ENCODE data around the gene RIBC2. TPM values are rescaled to one million over a fixed set of nuclear protein-coding genes. Genes with fewer than 3 reads are reported as not detected.
"Not testable (repeated sequence)": the region's sequence is repeated elsewhere in the genome, so short reads cannot be mapped to it uniquely, and the experiment has no call there.

The RIBC2 gene
- total RNA-seq, result 1 to 10 TPM; 7.3 to 7.8 TPM

- POLR2A ChIA-PET, result interaction anchor here (0.6 to 1.8 kb wide), 7 partner anchors 9 to 453 kb away, joined by 3 to 10 read pairs (median 4); partner anchors contain the start of gene NUP50
- Mint-ChIP-seq H3K36me3 (ENCODE audit: low read depth) (peaks cover 13% of the 10 kb centered on the region), H3K4me1 (peaks cover 23% of the 10 kb centered on the region), H3K9me3 (no peaks in the 10 kb centered on the region), H3K27ac (peak within 1 kb of the TSS; percentile 62), H3K4me3 (peak within 1 kb of the TSS; percentile 81), H3K27me3 (no peaks in the 10 kb centered on the region)
- CTCF ChIA-PET, result no interaction called here
- peak; percentile 90 for DNase-seq
Observed at GRCh38 chr22:45413368-45414211, at the start of gene RIBC2, which contains the start of gene SMC1B. RIBC2 (plus strand) TSS chr22:45413693; CDS start chr22:45413887, 194 bp downstream. SMC1B (minus strand) TSS chr22:45413599; CDS start chr22:45413567, 32 bp downstream.

- peaks cover 20% of the 10 kb centered on the region for H3K27me3 Mint-ChIP-seq
- H3K9me3 Mint-ChIP-seq, result peaks cover 7% of the 10 kb centered on the region
- no peaks in the 10 kb centered on the region for H3K4me1 Mint-ChIP-seq
- H3K36me3 Mint-ChIP-seq (ENCODE audit: low read depth), result no peaks in the 10 kb centered on the region
- H3K4me3 Mint-ChIP-seq, result no peak overlapping the region
- H3K27ac Mint-ChIP-seq, result no peak overlapping the region
- ChIA-PET CTCF (no interaction called here), POLR2A (no interaction called here)
- DNase-seq, result no peak
Observed at GRCh38 chr22:45366713-45367112, 46.8 kb upstream of the RIBC2 start.

- H3K4me3 Mint-ChIP-seq; H3K27ac Mint-ChIP-seq; H3K4me1 Mint-ChIP-seq; H3K36me3 Mint-ChIP-seq (ENCODE audit: low read depth); CTCF ChIA-PET; DNase-seq; H3K9me3 Mint-ChIP-seq: not testable (repeated sequence)
- H3K27me3 Mint-ChIP-seq, result peaks cover 11% of the 10 kb centered on the region
- POLR2A ChIA-PET, result interaction anchor here (0.7 kb wide), 1 partner anchor 12 kb away, joined by 3 read pairs; no protein-coding TSS in a partner anchor
Observed at GRCh38 chr22:45373592-45373991, 39.9 kb upstream of the RIBC2 start.

GRCh38 chr22:45376009-45376408 lies 37.5 kb upstream of the RIBC2 start:
- peaks cover 13% of the 10 kb centered on the region for H3K27me3 Mint-ChIP-seq
- no peak overlapping the region for H3K4me3 Mint-ChIP-seq
- DNase-seq, result no peak
- CTCF ChIA-PET, result no interaction called here
- H3K9me3 Mint-ChIP-seq, result no peaks in the 10 kb centered on the region
- H3K4me1 Mint-ChIP-seq, result peaks cover 6% of the 10 kb centered on the region
- no peak overlapping the region for H3K27ac Mint-ChIP-seq
- no peaks in the 10 kb centered on the region for H3K36me3 Mint-ChIP-seq (ENCODE audit: low read depth)
- POLR2A ChIA-PET, result no interaction called here

- Mint-ChIP-seq H3K27me3 (peaks cover 13% of the 10 kb centered on the region), H3K4me3 (no peak overlapping the region)
- CTCF ChIA-PET, result no interaction called here
Observed at GRCh38 chr22:45376703-45377102, 36.8 kb upstream of the RIBC2 start.

GRCh38 chr22:45381348-45381747 lies 32.1 kb upstream of the RIBC2 start:
- ChIA-PET POLR2A (no interaction called here), CTCF (no interaction called here)
- Mint-ChIP-seq H3K27me3 (peaks cover 9% of the 10 kb centered on the region), H3K27ac (no peak overlapping the region), H3K4me1 (peaks cover 6% of the 10 kb centered on the region), H3K9me3 (no peaks in the 10 kb centered on the region), H3K4me3 (no peak overlapping the region), H3K36me3 (ENCODE audit: low read depth) (no peaks in the 10 kb centered on the region)
- DNase-seq, result no peak

More at GRCh38 chr22:45376703-45377102, 36.8 kb upstream of the RIBC2 start:
- H3K9me3 Mint-ChIP-seq, result no peaks in the 10 kb centered on the region
- DNase-seq, result no peak
- POLR2A ChIA-PET, result no interaction called here
- no peak overlapping the region for H3K27ac Mint-ChIP-seq
- H3K36me3 Mint-ChIP-seq (ENCODE audit: low read depth), result no peaks in the 10 kb centered on the region
- H3K4me1 Mint-ChIP-seq, result peaks cover 6% of the 10 kb centered on the region

- DNase-seq, result no peak
- no peak overlapping the region for H3K4me3 Mint-ChIP-seq
- no peak overlapping the region for H3K27ac Mint-ChIP-seq
- peaks cover 17% of the 10 kb centered on the region for H3K27me3 Mint-ChIP-seq
- H3K9me3 Mint-ChIP-seq, result no peaks in the 10 kb centered on the region
- POLR2A ChIA-PET, result no interaction called here
- H3K4me1 Mint-ChIP-seq, result no peaks in the 10 kb centered on the region
- CTCF ChIA-PET, result no interaction called here
- H3K36me3 Mint-ChIP-seq (ENCODE audit: low read depth), result no peaks in the 10 kb centered on the region
Observed at GRCh38 chr22:45389546-45389945, 23.9 kb upstream of the RIBC2 start.

GRCh38 chr22:45397806-45398205 lies 15.7 kb upstream of the RIBC2 start:
- peaks cover 9% of the 10 kb centered on the region for H3K27me3 Mint-ChIP-seq
- no peak overlapping the region for H3K27ac Mint-ChIP-seq
- no peak for DNase-seq
- H3K4me1 Mint-ChIP-seq, result no peaks in the 10 kb centered on the region
- no peaks in the 10 kb centered on the region for H3K36me3 Mint-ChIP-seq (ENCODE audit: low read depth)
- CTCF ChIA-PET, result interaction anchor here (0.9 to 1.0 kb wide), 3 partner anchors 9 to 130 kb away, joined by 3 read pairs; no protein-coding TSS in a partner anchor
- POLR2A ChIA-PET, result interaction anchor here (1.1 kb wide), 1 partner anchor 15 kb away, joined by 4 read pairs; the partner anchor contains the start of genes RIBC2 and SMC1B
- no peaks in the 10 kb centered on the region for H3K9me3 Mint-ChIP-seq
- H3K4me3 Mint-ChIP-seq, result no peak overlapping the region

GRCh38 chr22:45398214-45398613 lies 15.3 kb upstream of the RIBC2 start:
- Mint-ChIP-seq H3K27me3 (peaks cover 9% of the 10 kb centered on the region), H3K27ac (no peak overlapping the region), H3K9me3 (no peaks in the 10 kb centered on the region), H3K4me3 (no peak overlapping the region), H3K36me3 (ENCODE audit: low read depth) (no peaks in the 10 kb centered on the region), H3K4me1 (no peaks in the 10 kb centered on the region)
- ChIA-PET POLR2A (no interaction called here), CTCF (interaction anchor here (1.0 kb wide), 1 partner anchor 9 kb away, joined by 3 read pairs; no protein-coding TSS in a partner anchor)
- DNase-seq, result no peak

- Mint-ChIP-seq H3K27me3 (peaks cover 9% of the 10 kb centered on the region), H3K27ac (no peak overlapping the region), H3K4me3 (no peak overlapping the region), H3K36me3 (ENCODE audit: low read depth) (no peaks in the 10 kb centered on the region), H3K4me1 (no peaks in the 10 kb centered on the region), H3K9me3 (no peaks in the 10 kb centered on the region)
- POLR2A ChIA-PET, result no interaction called here
- CTCF ChIA-PET, result no interaction called here
- DNase-seq, result no peak
Observed at GRCh38 chr22:45399712-45400445, 13.6 kb upstream of the RIBC2 start.

GRCh38 chr22:45402466-45402985 lies 11.0 kb upstream of the RIBC2 start:
- ChIA-PET CTCF (no interaction called here), POLR2A (no interaction called here)
- peaks cover 9% of the 10 kb centered on the region for H3K27me3 Mint-ChIP-seq
- H3K4me1 Mint-ChIP-seq, result no peaks in the 10 kb centered on the region
- H3K4me3 Mint-ChIP-seq, result no peak overlapping the region
- no peak for DNase-seq
- H3K27ac Mint-ChIP-seq, result no peak overlapping the region
- no peaks in the 10 kb centered on the region for H3K36me3 Mint-ChIP-seq (ENCODE audit: low read depth)
- H3K9me3 Mint-ChIP-seq, result no peaks in the 10 kb centered on the region

GRCh38 chr22:45407793-45408192 lies 5.7 kb upstream of the RIBC2 start:
- peaks cover 5% of the 10 kb centered on the region for H3K4me1 Mint-ChIP-seq
- no peaks in the 10 kb centered on the region for H3K27me3 Mint-ChIP-seq
- no peaks in the 10 kb centered on the region for H3K9me3 Mint-ChIP-seq
- H3K4me3 Mint-ChIP-seq, result no peak overlapping the region
- peaks cover 3% of the 10 kb centered on the region for H3K36me3 Mint-ChIP-seq (ENCODE audit: low read depth)
- H3K27ac Mint-ChIP-seq, result no peak overlapping the region
- no peak for DNase-seq
- ChIA-PET CTCF (interaction anchor here (1.0 kb wide), 1 partner anchor 10 kb away, joined by 3 read pairs; no protein-coding TSS in a partner anchor), POLR2A (no interaction called here)

GRCh38 chr22:45413013-45413367 lies 503 bp upstream of the RIBC2 start:
- Mint-ChIP-seq H3K36me3 (ENCODE audit: low read depth) (peaks cover 10% of the 10 kb centered on the region), H3K9me3 (no peaks in the 10 kb centered on the region)

More at GRCh38 chr22:45413013-45413367, 503 bp upstream of the RIBC2 start:
- H3K27me3 Mint-ChIP-seq, result no peaks in the 10 kb centered on the region
- peaks cover 23% of the 10 kb centered on the region for H3K4me1 Mint-ChIP-seq
- peak overlapping the region; percentile 59 for H3K4me3 Mint-ChIP-seq
- H3K27ac Mint-ChIP-seq, result no peak overlapping the region
- POLR2A ChIA-PET, result interaction anchor here (1.1 to 1.8 kb wide), 4 partner anchors 16 to 249 kb away, joined by 3 to 10 read pairs (median 5); partner anchors contain the start of gene NUP50
- CTCF ChIA-PET, result no interaction called here
- DNase-seq, result no peak

Measured in activated CD4-positive, alpha-beta memory T cell treated with anti-CD3 and anti-CD28 coated beads, Interleukin-2, amount 10 ng/mL, durations not matched to agents 7 days and 5 days (primary cell).